NB4 (cell line): Measurements from ENCODE around the gene DSP.
A peak's percentile ranks its signal among the peaks of the same experiment; 100 is the strongest.

Experiments
- DNase-seq: peaks from one replicate; pipeline ENCODE4 v3.0.0; 2010; ENCODE audit warnings: low read depth
- H3K4me3 ChIP-seq: one replicate; pipeline ENCODE4 v1.5.1; 2011; ENCODE audit warnings: mild to moderate bottlenecking, low read depth, low read length, moderate library complexity
- MAX ChIP-seq: IDR thresholded peaks from 2 replicates; pipeline ENCODE4 v1.6.1; 2011; ENCODE audit warnings: low read depth, low read length
- MYC ChIP-seq: IDR thresholded peaks from 2 replicates; pipeline ENCODE4 v1.6.1; 2011; ENCODE audit warnings: low read depth, low read length
- POLR2A ChIP-seq: IDR thresholded peaks from 2 replicates; pipeline ENCODE4 v1.6.1; 2011; ENCODE audit warnings: mild to moderate bottlenecking; ENCODE audit not compliant: insufficient read length; ENCODE audit errors: extremely low read depth
- TF ChIP-seq, protein P1 (sequence below): IDR thresholded peaks from one replicate; pipeline ENCODE4 v1.5.1; 2012; ENCODE audit warnings: low read depth, low read length

The DSP gene

GRCh38 chr6:7500752-7501282 lies 40.7 kb upstream of the DSP start:
- no peak for DNase-seq
- no peak overlapping the region for H3K4me3 ChIP-seq
- TF ChIP-seq, protein P1, sequence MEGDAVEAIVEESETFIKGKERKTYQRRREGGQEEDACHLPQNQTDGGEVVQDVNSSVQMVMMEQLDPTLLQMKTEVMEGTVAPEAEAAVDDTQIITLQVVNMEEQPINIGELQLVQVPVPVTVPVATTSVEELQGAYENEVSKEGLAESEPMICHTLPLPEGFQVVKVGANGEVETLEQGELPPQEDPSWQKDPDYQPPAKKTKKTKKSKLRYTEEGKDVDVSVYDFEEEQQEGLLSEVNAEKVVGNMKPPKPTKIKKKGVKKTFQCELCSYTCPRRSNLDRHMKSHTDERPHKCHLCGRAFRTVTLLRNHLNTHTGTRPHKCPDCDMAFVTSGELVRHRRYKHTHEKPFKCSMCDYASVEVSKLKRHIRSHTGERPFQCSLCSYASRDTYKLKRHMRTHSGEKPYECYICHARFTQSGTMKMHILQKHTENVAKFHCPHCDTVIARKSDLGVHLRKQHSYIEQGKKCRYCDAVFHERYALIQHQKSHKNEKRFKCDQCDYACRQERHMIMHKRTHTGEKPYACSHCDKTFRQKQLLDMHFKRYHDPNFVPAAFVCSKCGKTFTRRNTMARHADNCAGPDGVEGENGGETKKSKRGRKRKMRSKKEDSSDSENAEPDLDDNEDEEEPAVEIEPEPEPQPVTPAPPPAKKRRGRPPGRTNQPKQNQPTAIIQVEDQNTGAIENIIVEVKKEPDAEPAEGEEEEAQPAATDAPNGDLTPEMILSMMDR: no peak
- no peak for TF ChIP-seq MYC

DNA sequence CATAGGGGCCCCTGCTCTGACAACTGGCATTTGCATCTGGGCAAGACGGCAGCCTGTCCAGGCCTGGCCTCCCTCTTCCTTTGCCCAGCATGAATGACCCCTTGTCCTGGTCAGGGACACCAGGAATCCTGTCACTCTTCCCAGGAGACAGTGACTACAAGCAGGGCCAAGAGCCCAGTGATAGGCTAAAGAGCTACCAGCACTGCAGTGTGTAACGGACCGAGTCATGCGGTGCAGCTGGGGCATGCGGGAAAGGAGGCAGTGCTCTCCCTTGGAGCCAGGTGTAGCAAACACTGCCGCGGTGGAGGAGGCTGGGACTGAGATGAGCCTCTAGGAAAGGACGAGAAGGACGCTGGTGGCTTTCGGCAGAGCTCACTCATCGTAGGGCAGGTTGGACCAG lies 38.7 kb upstream of the DSP start:
- no peak overlapping the region for H3K4me3 ChIP-seq
- TF ChIP-seq, protein P1: no peak
- TF ChIP-seq MYC (no peak), MAX (no peak), POLR2A (no peak)
- no peak for DNase-seq

- no peak for DNase-seq
- TF ChIP-seq MAX: no peak
- TF ChIP-seq MYC: no peak
- TF ChIP-seq POLR2A: no peak
- TF ChIP-seq, protein P1: no peak
- H3K4me3 ChIP-seq: no peak overlapping the region
These were observed 37.4 kb upstream of the DSP start for GRCh38 chr6:7504041-7504440.

DNA sequence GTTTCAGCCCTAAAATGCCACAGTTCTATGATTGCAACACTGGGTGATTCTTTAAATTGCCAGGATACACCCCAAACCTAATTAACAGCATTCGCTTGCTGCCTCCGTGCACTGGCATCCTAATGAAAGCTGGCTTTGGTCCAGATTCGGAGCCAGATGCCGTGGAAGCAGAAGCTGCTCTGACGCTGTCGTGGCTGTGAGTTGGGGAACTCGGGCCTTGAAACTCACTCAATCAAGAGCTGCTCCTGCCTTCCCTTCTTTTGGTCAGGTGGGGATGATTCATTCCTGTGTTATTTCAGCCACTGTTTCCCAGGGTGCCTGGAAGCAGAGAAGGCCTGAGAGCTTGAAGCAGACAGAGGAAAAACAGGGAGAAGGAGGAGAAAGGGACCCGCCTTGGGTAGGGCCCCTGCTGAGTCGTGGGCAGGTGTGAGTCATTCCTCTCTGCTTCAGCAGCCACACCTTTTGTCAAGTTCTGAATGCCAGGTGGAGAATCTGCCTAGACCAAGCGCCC lies 36.2 kb upstream of the DSP start:
- TF ChIP-seq, protein P1: no peak
- TF ChIP-seq MYC (no peak), POLR2A (no peak), MAX (no peak)
- no peak overlapping the region for H3K4me3 ChIP-seq
- peak; percentile 7 for DNase-seq

GRCh38 chr6:7507600-7507999 lies 33.9 kb upstream of the DSP start:
- DNase-seq: no peak
- TF ChIP-seq, protein P1: no peak
- TF ChIP-seq MAX (no peak), POLR2A (no peak), MYC (no peak)
- H3K4me3 ChIP-seq: no peak overlapping the region

- TF ChIP-seq POLR2A (no peak), MAX (no peak), MYC (no peak)
- TF ChIP-seq, protein P1: no peak
- DNase-seq: no peak
- no peak overlapping the region for H3K4me3 ChIP-seq
These were observed 29.2 kb upstream of the DSP start for GRCh38 chr6:7512320-7512719.
